H1 (cell line): ENCODE results near the gene IRS1. TPM values are rescaled to one million over a fixed set of nuclear protein-coding genes. Genes with fewer than 3 reads are reported as not detected.

Source experiments
- ASH2L ChIP-seq: fragments of 200-600, 300-600 bp; sonication (generic); IDR thresholded peaks from one replicate; pipeline ENCODE4 v1.7.1; 2017; ENCODE audit warnings: low read length
- ATF3 ChIP-seq: IDR thresholded peaks from 2 replicates; pipeline ENCODE4 v1.6.1; 2011; ENCODE audit warnings: low read depth, mild to moderate bottlenecking, low read length; ENCODE audit not compliant: insufficient read depth
- NRF1 ChIP-seq: IDR thresholded peaks from 2 replicates; pipeline ENCODE4 v1.6.1; 2011; ENCODE audit warnings: mild to moderate bottlenecking, low read depth, low read length, improper control_type of control experiment
- RNF2 ChIP-seq: fragments of 200-900, 300-1000 bp; sonication (generic); IDR thresholded peaks from 2 replicates; pipeline ENCODE4 v1.7.1; 2016; ENCODE audit warnings: borderline replicate concordance, low read depth, mild to moderate bottlenecking, antibody characterized with exemption, low read length; ENCODE audit not compliant: poor library complexity, severe bottlenecking; ENCODE audit errors: missing control alignments
- SIN3A ChIP-seq, 2 experiments: IDR thresholded peaks in 1 of 2; conservative IDR thresholded peaks in 1 of 2; 2 replicates each; pipeline ENCODE4 v1.6.1; 2011 to 2012; ENCODE audit warnings: low read length in 2 of 2, improper control_type of control experiment in 1 of 2, low read depth in 1 of 2, mild to moderate bottlenecking in 1 of 2
- SP1 ChIP-seq: IDR thresholded peaks from 2 replicates; pipeline ENCODE4 v1.6.1; 2011; ENCODE audit warnings: low read depth, low read length
- SP2 ChIP-seq: IDR thresholded peaks from 2 replicates; pipeline ENCODE4 v1.6.1; 2012; ENCODE audit warnings: mild to moderate bottlenecking, low read length, inconsistent platforms
- SRF ChIP-seq: IDR thresholded peaks from 2 replicates; pipeline ENCODE4 v1.6.1; 2011; ENCODE audit warnings: mild to moderate bottlenecking, low read depth, low read length, moderate library complexity
- TEAD4 ChIP-seq: IDR thresholded peaks from 2 replicates; pipeline ENCODE4 v1.6.1; 2012; ENCODE audit warnings: low read depth, low read length, inconsistent platforms, mixed read lengths
- ZNF274 ChIP-seq: IDR thresholded peaks from 2 replicates; pipeline ENCODE4 v1.7.0; 2012; ENCODE audit warnings: low read length, borderline replicate concordance; ENCODE audit errors: extremely low read depth
- polyA plus RNA-seq, 7 experiments: library from polyadenylated mRNA; depleted of rRNA in 3 of 7; stranded (reverse) in 5 of 7; unstranded in 2 of 7; fragments of >200 nt in 5 of 7; fragments of 200-250 nt in 2 of 7; gene quantifications; 1 replicate in 5 of 7; 2 replicates in 1 of 7; 4 replicates in 1 of 7; pipeline versions ENCODE4 v1.2.1 to v1.2.3, GENCODE V29; 2011 to 2013; ENCODE audit warnings: missing spikeins in 2 of 7, mixed read lengths in 2 of 7
- total RNA-seq: library from RNA; stranded (reverse); fragmentation: NEBNext Ultra II Directional; extraction: Animal tissue kit (Norgen Biotek cat#: 25700); gene quantifications from 2 replicates; pipeline ENCODE4 v1.2.1, GENCODE V29; 2021

Gene IRS1
- total and polyA plus RNA-seq, 2 of the 8 experiments (the other 6 are each of a cell fraction or from before 2014, with no cell fraction given) = 9.1 to 26.9 TPM

- TF ChIP-seq SRF (no peak), SIN3A (conservative IDR thresholded peaks at IDR 0.05 in 1 of 2, IDR thresholded peaks at IDR 0.05 in 1 of 2; ENCODE audit: low read depth in 1 of 2, low read length in 2 of 2) (no peak), TEAD4 (no peak), SP2 (no peak), NRF1 (no peak), ATF3 (no peak), SP1 (no peak), RNF2 (no peak), ZNF274 (no peak), ASH2L (no peak)
- TF ChIP-seq, all 59 proteins: peak for 0
Observed at GRCh38 chr2:226795281-226796011, 4.2 kb downstream of the IRS1 start (continued).
